ENCODE data around the gene MLLT10.

- no peak for TF ChIP-seq CTCF (IDR thresholded peaks at IDR 0.05; ENCODE audit: low read length)
- no peak for TF ChIP-seq EZH2 (IDR thresholded peaks at IDR 0.05; ENCODE audit: borderline replicate concordance, low read length)
These were observed 193.6 kb downstream of the MLLT10 start for GRCh38 chr10:21727452-21728168.
